Caco-2 (cell line): Measurements from ENCODE around the gene THADA. TPM values are rescaled to one million over a fixed set of nuclear protein-coding genes. Genes with fewer than 3 reads are reported as not detected.

Experiments used
- BruUV-seq: library from RNA; stranded (reverse); fragments of 400-500 nt; replicated peaks from 2 replicates; lab custom pipeline; 2021; lab: Mats Ljungman, UMichigan
- CTCF ChIA-PET: fragments of 300-600 bp; sonication (Branson Sonifier 250); formaldehyde crosslinking; loops from one replicate; lab custom pipeline; 2022; ENCODE audit warnings: antibody characterized with exemption; lab: Charles Lee
- POLR2A ChIA-PET: fragments of 300-600 bp; sonication (Branson Sonifier 250); formaldehyde crosslinking; loops from one replicate; lab custom pipeline; 2022; ENCODE audit warnings: antibody characterized with exemption; lab: Charles Lee
- DNase-seq, 2 experiments: peaks; one replicate each; pipeline versions ENCODE4 v3.0.0 to v3.0.0-alpha.2; 2020 to 2022
- H3K27me3 ChIP-seq: replicated peaks from 2 replicates; pipeline ENCODE4 v1.6.0; 2011; ENCODE audit warnings: low read length; ENCODE audit not compliant: control insufficient read depth, insufficient read depth
- H3K36me3 ChIP-seq: 2 replicates; pipeline ENCODE4 v1.5.1; 2011; ENCODE audit warnings: low read length; ENCODE audit not compliant: control insufficient read depth, insufficient read depth
- H3K4me1 ChIP-seq: fragments of 250-450 bp; sonication (Bioruptor Pico); 2 replicates; pipeline ENCODE4 v1.5.1; 2020; ENCODE audit warnings: mild to moderate bottlenecking
- H3K4me3 ChIP-seq: 2 replicates; pipeline ENCODE4 v1.5.1; 2011; ENCODE audit warnings: low read depth, mild to moderate bottlenecking, control low read depth, low read length
- H3K9me3 ChIP-seq: fragments of 250-450 bp; sonication (Bioruptor Pico); 2 replicates; pipeline ENCODE4 v1.5.1; 2020; ENCODE audit warnings: mild to moderate bottlenecking, moderate library complexity
- H3K27ac Mint-ChIP-seq: one replicate; pipeline ENCODE4 v1.8.0; 2022; ENCODE audit warnings: mixed read lengths; ENCODE audit not compliant: unreplicated experiment
- H3K27me3 Mint-ChIP-seq: one replicate; pipeline ENCODE4 v1.8.0; 2022; ENCODE audit warnings: mixed read lengths; ENCODE audit not compliant: insufficient read depth, unreplicated experiment
- H3K36me3 Mint-ChIP-seq: one replicate; pipeline ENCODE4 v1.8.0; 2022; ENCODE audit warnings: mild to moderate bottlenecking, mixed read lengths; ENCODE audit not compliant: insufficient read depth, unreplicated experiment
- H3K4me1 Mint-ChIP-seq: one replicate; pipeline ENCODE4 v1.8.0; 2022; ENCODE audit warnings: low read depth, mixed read lengths; ENCODE audit not compliant: unreplicated experiment
- H3K4me3 Mint-ChIP-seq: one replicate; pipeline ENCODE4 v1.8.0; 2022; ENCODE audit warnings: mild to moderate bottlenecking, moderate library complexity, mixed read lengths; ENCODE audit not compliant: unreplicated experiment
- H3K9me3 Mint-ChIP-seq: one replicate; pipeline ENCODE4 v1.8.0; 2022; ENCODE audit warnings: mixed read lengths; ENCODE audit not compliant: unreplicated experiment
- intact Hi-C: fragments of 100-400 bp; cut with micrococcal nuclease; formaldehyde crosslinking; loops from one replicate; pipeline ENCODE4 v1.10.0; 2022; ENCODE audit not compliant: unreplicated experiment
- total RNA-seq: library from RNA; stranded (reverse); gene quantifications from 2 replicates; pipeline ENCODE4 v1.2.3, GENCODE V29; 2022
- TF ChIP-seq, protein P1 (sequence below), 2 experiments: fragments of 200-600 bp in 1 of 2; IDR thresholded peaks; 1 replicate in 1 of 2; 2 replicates in 1 of 2; pipeline versions ENCODE4 v1.5.1 to v1.8.0; 2011 to 2022; ENCODE audit warnings: antibody characterized with exemption in 1 of 2, control low read depth in 1 of 2, inconsistent platforms in 1 of 2, low read depth in 1 of 2, low read length in 1 of 2, mild to moderate bottlenecking in 1 of 2, moderate library complexity in 1 of 2; ENCODE audit not compliant: insufficient read depth in 1 of 2, severe bottlenecking in 1 of 2, unreplicated experiment in 1 of 2

THADA gene
- total RNA-seq, 1 experiment from 2014 or later, result 33.8 TPM

DNA sequence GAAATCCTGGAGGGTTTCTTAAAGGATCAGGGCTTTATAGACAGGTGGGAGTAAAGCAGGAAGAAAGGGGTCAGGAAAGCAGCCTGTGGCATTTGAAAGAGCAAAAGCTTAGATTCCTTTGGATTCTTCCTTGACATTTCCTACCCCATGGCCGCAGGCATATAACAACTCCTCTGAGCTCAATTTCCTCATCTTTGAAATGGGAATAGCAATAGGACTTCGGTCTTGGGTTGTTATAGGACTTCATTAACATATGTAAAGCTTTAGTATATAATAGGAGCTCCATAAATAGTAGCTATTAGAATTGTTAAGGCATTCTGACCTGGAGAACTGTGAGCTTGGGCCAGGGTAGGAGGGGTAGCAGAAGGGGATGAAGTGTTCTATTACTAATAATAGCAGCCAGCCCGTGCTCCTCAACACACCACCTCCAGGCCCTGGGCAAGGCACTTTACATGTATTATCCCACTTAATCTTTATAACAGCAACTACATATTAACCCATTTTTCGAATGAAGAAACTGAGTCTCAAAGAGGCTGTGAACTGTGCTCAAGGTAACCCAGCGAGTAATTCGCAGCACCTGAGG is 380.1 kb downstream of the THADA start:
- H3K27ac Mint-ChIP-seq, result no peak overlapping the region
- H3K9me3 Mint-ChIP-seq, result no peaks in the 10 kb centered on the region
- no peak overlapping the region for H3K4me3 Mint-ChIP-seq
- H3K4me1 Mint-ChIP-seq, result peaks cover 26% of the 10 kb centered on the region
- intact Hi-C loops, result no loop called here
- peaks cover 30% of the 10 kb centered on the region for H3K36me3 Mint-ChIP-seq
- H3K9me3 ChIP-seq, result no peaks in the 10 kb centered on the region
- DNase-seq, result no peak
- TF ChIP-seq, protein P1, sequence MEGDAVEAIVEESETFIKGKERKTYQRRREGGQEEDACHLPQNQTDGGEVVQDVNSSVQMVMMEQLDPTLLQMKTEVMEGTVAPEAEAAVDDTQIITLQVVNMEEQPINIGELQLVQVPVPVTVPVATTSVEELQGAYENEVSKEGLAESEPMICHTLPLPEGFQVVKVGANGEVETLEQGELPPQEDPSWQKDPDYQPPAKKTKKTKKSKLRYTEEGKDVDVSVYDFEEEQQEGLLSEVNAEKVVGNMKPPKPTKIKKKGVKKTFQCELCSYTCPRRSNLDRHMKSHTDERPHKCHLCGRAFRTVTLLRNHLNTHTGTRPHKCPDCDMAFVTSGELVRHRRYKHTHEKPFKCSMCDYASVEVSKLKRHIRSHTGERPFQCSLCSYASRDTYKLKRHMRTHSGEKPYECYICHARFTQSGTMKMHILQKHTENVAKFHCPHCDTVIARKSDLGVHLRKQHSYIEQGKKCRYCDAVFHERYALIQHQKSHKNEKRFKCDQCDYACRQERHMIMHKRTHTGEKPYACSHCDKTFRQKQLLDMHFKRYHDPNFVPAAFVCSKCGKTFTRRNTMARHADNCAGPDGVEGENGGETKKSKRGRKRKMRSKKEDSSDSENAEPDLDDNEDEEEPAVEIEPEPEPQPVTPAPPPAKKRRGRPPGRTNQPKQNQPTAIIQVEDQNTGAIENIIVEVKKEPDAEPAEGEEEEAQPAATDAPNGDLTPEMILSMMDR (IDR thresholded peaks at IDR 0.05; ENCODE audit: insufficient read depth in 1 of 2, low read depth in 1 of 2, low read length in 1 of 2, severe bottlenecking in 1 of 2, unreplicated experiment in 1 of 2), result no peak
- no peaks in the 10 kb centered on the region for H3K27me3 ChIP-seq
- no peak overlapping the region for H3K4me3 ChIP-seq
- BruUV-seq, result no TSS peak
- H3K27me3 Mint-ChIP-seq, result no peaks in the 10 kb centered on the region
- 0 out of 2 replicates have a peak, but pooled peaks cover 1% of the 10 kb centered on the region for H3K36me3 ChIP-seq
- CTCF ChIA-PET, result no interaction called here
- H3K4me1 ChIP-seq, result peaks cover 24% of the 10 kb centered on the region
- POLR2A ChIA-PET, result no interaction called here

DNA sequence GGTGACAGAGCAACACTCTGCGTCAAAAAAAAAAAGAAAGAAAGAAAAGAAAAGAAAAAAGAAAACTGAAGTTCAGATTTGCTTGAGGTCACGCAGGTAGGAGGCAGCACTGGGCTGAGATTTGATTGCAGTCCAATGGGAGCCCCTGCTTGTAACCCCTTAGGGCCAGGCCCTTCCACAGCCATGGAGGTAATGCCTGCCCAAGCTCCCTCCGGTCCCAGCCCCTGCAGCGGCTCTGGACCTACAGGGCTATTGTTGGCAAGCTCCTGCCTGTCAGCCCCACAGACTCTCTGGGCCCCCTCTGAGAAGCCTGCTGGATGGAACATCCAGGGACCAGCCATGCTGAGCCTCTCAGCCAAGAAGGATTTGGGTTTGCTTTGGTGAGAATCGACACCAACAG is 381.6 kb downstream of the THADA start:
- H3K27me3 Mint-ChIP-seq, result no peaks in the 10 kb centered on the region
- H3K36me3 ChIP-seq, result 0 out of 2 replicates have a peak, but pooled peaks cover 1% of the 10 kb centered on the region
- DNase-seq, result no peak
- BruUV-seq, result no TSS peak
- peaks cover 20% of the 10 kb centered on the region for H3K4me1 ChIP-seq
- peaks cover 15% of the 10 kb centered on the region for H3K36me3 Mint-ChIP-seq
- H3K27me3 ChIP-seq, result no peaks in the 10 kb centered on the region
- POLR2A ChIA-PET, result no interaction called here
- H3K4me3 Mint-ChIP-seq, result no peak overlapping the region
- no peak overlapping the region for H3K27ac Mint-ChIP-seq
- intact Hi-C loops, result no loop called here
- CTCF ChIA-PET, result no interaction called here
- H3K9me3 ChIP-seq, result no peaks in the 10 kb centered on the region
- H3K4me1 Mint-ChIP-seq, result peaks cover 21% of the 10 kb centered on the region
- H3K4me3 ChIP-seq, result no peak overlapping the region
- no peaks in the 10 kb centered on the region for H3K9me3 Mint-ChIP-seq
- TF ChIP-seq, protein P1 (IDR thresholded peaks at IDR 0.05; ENCODE audit: insufficient read depth in 1 of 2, low read depth in 1 of 2, low read length in 1 of 2, severe bottlenecking in 1 of 2, unreplicated experiment in 1 of 2), result no peak

DNA sequence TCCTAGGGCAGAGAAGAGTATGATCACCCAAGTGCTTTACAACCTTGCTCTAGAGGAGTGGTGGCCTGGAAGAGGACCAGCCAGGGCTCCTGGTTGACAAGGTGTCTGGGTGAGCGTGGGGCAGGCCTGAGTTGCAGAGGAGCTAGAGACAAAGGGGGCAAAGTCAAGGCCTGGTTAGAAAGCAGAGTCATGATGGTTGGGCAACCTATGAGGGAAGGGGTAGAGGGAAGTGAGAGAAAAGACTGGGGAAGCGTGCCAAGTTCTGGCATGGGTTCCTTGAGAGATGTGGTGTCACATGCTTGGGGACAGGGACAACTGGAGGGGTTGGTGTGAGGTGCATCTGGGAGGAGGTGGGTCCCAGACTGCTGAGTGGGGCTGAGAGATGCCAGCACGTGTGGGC is 382.9 kb downstream of the THADA start:
- POLR2A ChIA-PET, result no interaction called here
- no peak for DNase-seq
- intact Hi-C loops, result no loop called here

More for the DNA sequence above, 382.9 kb downstream of the THADA start:
- no TSS peak for BruUV-seq
- Histone ChIP-seq H3K4me3 (no peak overlapping the region), H3K9me3 (no peaks in the 10 kb centered on the region), H3K36me3 (0 out of 2 replicates have a peak, but pooled peaks cover 1% of the 10 kb centered on the region), H3K27me3 (no peaks in the 10 kb centered on the region), H3K4me1 (peaks cover 7% of the 10 kb centered on the region; the same call in 1 of the 2 replicates)
- TF ChIP-seq, protein P1 (IDR thresholded peaks at IDR 0.05; ENCODE audit: insufficient read depth in 1 of 2, low read depth in 1 of 2, low read length in 1 of 2, severe bottlenecking in 1 of 2, unreplicated experiment in 1 of 2), result no peak
- H3K4me1 Mint-ChIP-seq, result peaks cover 13% of the 10 kb centered on the region
- H3K27ac Mint-ChIP-seq, result peak overlapping the region; percentile 1
- no peaks in the 10 kb centered on the region for H3K27me3 Mint-ChIP-seq
- peaks cover 4% of the 10 kb centered on the region for H3K36me3 Mint-ChIP-seq
- no peak overlapping the region for H3K4me3 Mint-ChIP-seq
- no peaks in the 10 kb centered on the region for H3K9me3 Mint-ChIP-seq
- CTCF ChIA-PET, result interaction anchor here (0.6 kb wide), 1 partner anchor 80 kb away, joined by 6 read pairs; no protein-coding TSS in a partner anchor
